HT-29 (cell line): ENCODE measurements around the gene SLC1A6. TPM values are rescaled to one million over a fixed set of nuclear protein-coding genes. Genes with fewer than 3 reads are reported as not detected.
"Not testable (repeated sequence)": the region's sequence is repeated elsewhere in the genome, so short reads cannot be mapped to it uniquely, and the experiment has no call there.

Source experiments
- DNase-seq: peaks from one replicate; pipeline ENCODE4 v3.0.0-alpha.2; 2015; ENCODE audit warnings: low spot score
- total RNA-seq: library from RNA; depleted of rRNA; stranded (reverse); fragments of >200 nt; shearing (Covaris generic); gene quantifications from 2 replicates; pipeline ENCODE4 v1.2.3, GENCODE V29; 2014; rRNA removed

Gene SLC1A6
- total RNA-seq, 1 experiment from 2014 or later = not detected

GRCh38 chr19:14957464-14957863 lies 22.2 kb downstream of the SLC1A6 start:
- DNase-seq = no peak

DNA sequence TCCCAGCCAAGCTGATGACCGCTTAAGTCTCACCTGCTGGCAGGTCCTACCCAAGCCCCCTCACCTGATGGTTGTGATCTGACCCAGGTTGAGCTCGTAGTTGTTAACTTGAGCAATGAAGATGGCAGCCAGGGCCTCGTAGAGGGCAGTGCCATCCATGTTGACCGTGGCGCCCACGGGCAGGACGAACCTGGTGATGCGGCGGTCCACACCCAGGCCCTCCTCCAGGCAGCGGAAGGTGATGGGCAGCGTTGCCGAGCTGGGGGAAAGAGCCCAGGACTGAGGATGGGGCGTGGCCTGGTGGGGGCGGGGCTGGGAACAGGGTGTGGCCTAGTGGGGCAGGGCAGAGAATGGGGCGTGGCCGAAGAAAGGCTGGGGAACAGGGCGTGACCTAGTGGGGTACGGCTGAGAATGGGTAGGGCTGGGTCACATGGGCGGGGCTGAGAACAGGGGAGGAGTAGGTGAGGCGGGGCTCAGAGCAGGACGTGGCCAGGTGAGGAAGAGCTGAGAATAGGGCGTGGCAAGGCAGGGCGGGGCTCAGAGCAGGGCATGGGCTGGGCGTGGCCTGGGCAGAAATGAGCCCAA lies 25.5 kb downstream of the SLC1A6 start:
- no peak for DNase-seq

GRCh38 chr19:14952767-14953166 lies 26.9 kb downstream of the SLC1A6 start:
- DNase-seq = no peak

DNA sequence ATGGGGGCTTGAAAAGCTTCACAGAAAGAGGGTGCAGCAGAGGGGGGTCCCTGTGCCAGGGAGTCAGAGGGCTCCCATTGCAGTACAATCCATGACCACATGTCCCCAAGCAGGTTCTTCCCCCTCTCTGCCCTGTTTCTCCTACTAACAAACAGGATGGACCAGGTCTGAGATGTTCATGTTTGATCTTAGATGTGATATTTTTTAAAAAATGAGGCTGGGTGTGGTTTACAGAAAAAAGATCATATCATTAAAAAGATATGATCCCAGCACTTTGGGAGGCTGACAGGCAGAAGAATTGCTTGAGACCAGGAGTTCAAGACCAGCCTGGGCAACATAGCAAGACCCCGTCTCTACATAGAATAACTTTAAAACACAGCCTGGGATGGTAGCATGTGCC lies 29.2 kb downstream of the SLC1A6 start:
- DNase-seq = no peak

- DNase-seq = no peak
Observed at GRCh38 chr19:14949876-14950275, 29.8 kb downstream of the SLC1A6 start.

GRCh38 chr19:14949413-14949812 lies 30.3 kb downstream of the SLC1A6 start:
- DNase-seq = not testable (repeated sequence)

- no peak for DNase-seq
Observed at GRCh38 chr19:14944456-14944855, 35.2 kb downstream of the SLC1A6 start.

DNA sequence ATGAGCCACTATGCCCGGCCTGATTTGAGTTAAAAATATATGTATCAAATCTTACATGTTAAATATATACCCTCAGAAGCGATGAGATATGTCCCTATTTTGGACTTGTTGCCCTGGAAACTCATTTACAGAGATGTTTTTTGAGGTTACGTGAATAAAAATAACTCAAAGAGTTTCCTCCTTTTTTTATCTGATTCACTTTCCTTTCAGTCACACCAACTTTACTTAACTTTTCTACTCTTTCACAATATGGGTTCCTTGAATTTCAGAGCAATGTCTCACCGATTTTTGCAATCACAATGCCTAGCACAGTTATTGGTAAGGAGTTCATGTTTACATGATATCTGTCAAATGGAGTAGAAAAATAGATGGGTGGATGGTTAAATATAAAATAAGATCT lies 36.1 kb downstream of the SLC1A6 start:
- DNase-seq = no peak

GRCh38 chr19:14941189-14941588 lies 38.5 kb downstream of the SLC1A6 start, which contains the start of gene OR7C2:
Gene OR7C2 (plus strand): TSS chr19:14941489. CDS start chr19:14941489, 0 bp downstream.
- DNase-seq = no peak

DNA sequence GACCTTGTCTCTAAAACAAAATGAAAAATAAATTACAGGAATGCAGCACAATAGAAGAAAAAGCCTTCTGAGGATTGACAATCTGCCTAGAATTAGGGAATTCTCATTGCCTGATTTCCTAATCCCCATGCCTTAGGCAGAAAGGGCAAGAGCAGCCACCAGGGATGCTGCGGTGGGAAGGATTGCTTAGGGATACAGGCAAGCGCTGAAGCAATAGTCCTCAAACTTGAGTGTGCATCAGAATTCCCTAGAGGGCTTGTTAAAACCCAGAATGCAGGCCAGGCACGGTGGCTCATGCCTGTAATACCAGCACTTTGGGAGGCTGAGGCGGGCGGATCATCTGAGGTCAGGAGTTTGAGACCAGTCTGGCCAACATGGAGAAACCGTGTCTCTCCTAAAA lies 39.4 kb downstream of the SLC1A6 start:
- DNase-seq = no peak

GRCh38 chr19:14933506-14933905 lies 46.2 kb downstream of the SLC1A6 start:
- DNase-seq = no peak

DNA sequence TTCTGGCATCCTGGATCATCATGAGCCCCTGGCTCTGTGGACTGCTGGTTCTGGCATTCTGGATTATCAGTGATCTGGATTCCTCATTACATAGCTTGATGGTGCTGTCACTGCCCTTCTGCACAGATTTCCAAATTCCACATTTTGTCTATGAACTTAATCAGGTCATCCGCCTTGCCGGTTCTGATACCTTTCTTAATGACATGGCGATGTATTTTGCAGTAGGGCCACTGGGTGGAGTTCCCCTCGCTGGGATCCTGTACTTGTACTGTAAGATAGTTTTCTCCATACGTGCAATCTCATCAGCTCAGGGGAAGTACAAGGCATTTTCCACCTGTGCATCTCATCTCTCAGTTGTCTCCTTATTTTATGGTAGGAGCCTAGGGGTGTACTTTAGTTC lies 62.8 kb downstream of the SLC1A6 start:
- DNase-seq = no peak

- DNase-seq = no peak
Observed at GRCh38 chr19:14915116-14915515, 64.5 kb downstream of the SLC1A6 start.

DNA sequence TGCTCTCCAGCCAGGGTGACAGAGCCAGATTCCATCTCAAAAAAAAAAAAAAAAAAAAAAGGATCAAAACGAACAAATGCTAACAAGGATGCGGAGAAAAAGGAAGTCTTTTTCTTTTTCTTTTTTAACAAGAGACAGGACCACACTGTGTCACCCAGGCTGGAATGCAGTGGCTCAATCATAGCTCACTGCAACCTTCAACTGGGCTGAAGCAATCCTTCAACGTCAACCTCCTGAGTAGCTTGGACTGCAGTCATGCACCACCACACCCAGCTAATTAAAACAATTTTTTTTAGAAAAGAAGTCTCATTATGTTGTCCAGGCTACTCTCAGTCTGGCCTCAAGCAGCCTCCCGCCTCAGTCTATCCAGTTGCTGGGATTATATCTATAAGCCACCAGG lies 73.0 kb downstream of the SLC1A6 start:
- no peak for DNase-seq

DNA sequence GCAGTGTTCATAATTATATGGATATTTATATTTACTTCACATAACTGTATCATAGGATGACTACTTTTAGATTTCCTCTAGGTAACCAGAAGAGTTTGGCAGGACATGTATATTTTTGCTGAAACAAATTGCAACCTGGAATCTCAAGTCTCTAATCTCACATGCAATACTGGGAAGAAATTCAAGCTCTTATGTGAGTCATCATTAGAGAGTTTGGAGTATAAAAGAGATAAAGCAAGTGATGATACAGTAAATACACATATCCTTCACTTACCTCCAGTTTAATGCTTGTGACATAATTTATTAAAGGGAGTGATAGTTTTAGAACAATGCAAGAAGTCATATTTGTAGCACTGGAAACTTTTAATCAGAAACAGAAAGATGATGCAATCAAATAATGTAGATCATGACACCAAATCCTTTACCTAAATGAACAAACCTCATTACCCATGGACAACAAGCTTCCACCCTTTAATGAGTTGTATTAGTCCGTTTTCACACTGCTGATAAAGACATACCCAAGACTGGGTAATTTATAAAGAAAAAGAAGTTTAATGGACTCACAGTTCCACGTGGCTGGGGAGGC lies 77.9 kb downstream of the SLC1A6 start:
- DNase-seq = no peak

Other genes starting within 250 kb of the SLC1A6 start
- not detected in 2 replicates for gene ADGRE2, start 201.3 kb downstream of the SLC1A6 start, total RNA-seq
- gene OR7A5, start 144.7 kb downstream of the SLC1A6 start, total RNA-seq = not detected in 2 replicates
- not detected in 2 replicates for gene OR7C1, start 144.7 kb downstream of the SLC1A6 start, total RNA-seq
- not detected in 2 replicates for gene OR7A10, start 130.9 kb downstream of the SLC1A6 start, total RNA-seq
- not detected in 2 replicates for gene OR7A17, start 93.7 kb downstream of the SLC1A6 start, total RNA-seq
- gene OR7C2, start 38.4 kb downstream of the SLC1A6 start, total RNA-seq = not detected in 2 replicates
- gene CASP14, start 69.6 kb upstream of the SLC1A6 start, total RNA-seq = not detected in 2 replicates
- gene OR1I1, start 102.3 kb upstream of the SLC1A6 start, total RNA-seq = not detected in 2 replicates
- gene SYDE1, start 127.5 kb upstream of the SLC1A6 start, total RNA-seq = 0.03 TPM in 1 of 2 replicates, not detected in the other
- 0.46 and 0.63 TPM in 2 replicates for gene NOTCH3, start 221.1 kb upstream of the SLC1A6 start, total RNA-seq